ENCODE results near the gene ARL6. TPM values are rescaled to one million over a fixed set of nuclear protein-coding genes. Genes with fewer than 3 reads are reported as not detected.

Gene ARL6
- total RNA-seq, 2 donors from 2014 or later: 7.7 to 11.9 TPM

GRCh38 chr3:97848779-97849178, 84.2 kb downstream of the ARL6 start:
- TF ChIP-seq CTCF (IDR thresholded peaks at IDR 0.05): no peak
- H3K36me3 ChIP-seq: no peaks in the 10 kb centered on the region

More at GRCh38 chr3:97848779-97849178, 84.2 kb downstream of the ARL6 start:
- Histone ChIP-seq H3K4me3 (no peak overlapping the region), H3K4me1 (ENCODE audit: control insufficient read depth in 1 of 2, low read depth in 2 of 2) (no peaks in the 10 kb centered on the region), H3K27me3 (replicated peaks; ENCODE audit: insufficient read depth) (no peaks in the 10 kb centered on the region), H3K9me3 (peaks cover 3% of the 10 kb centered on the region), H3K27ac (no peak overlapping the region)
- no peak for ATAC-seq (ENCODE audit: insufficient number of reproducible peaks, low FRiP score, low read depth)
- DNase-seq (ENCODE audit: low spot score): no peak

Other genes starting within 250 kb of the ARL6 start
- 10 to 100 TPM; 13.4 to 29.2 TPM for gene CRYBG3, start 57.3 kb downstream of the ARL6 start, total RNA-seq
- 10 to 100 TPM; 14.2 to 24.8 TPM for gene RIOX2, start 207.7 kb downstream of the ARL6 start, total RNA-seq